HG02981 (cell line): ENCODE results near the gene NUDT13.
A peak's percentile ranks its signal among the peaks of the same experiment; 100 is the strongest.

Experiments used
- ATAC-seq: cut with Tn5 transposase; IDR thresholded peaks from one replicate; pipeline ENCODE4 v1.9.1; 2021; ENCODE audit warnings: mild to moderate bottlenecking, moderate library complexity; ENCODE audit not compliant: unreplicated experiment

NUDT13 gene

GRCh38 chr10:73110345-73110849, at the start of gene NUDT13:
Gene NUDT13 (plus strand): TSS chr10:73110455. CDS start chr10:73114366, 3,911 bp downstream.
- ATAC-seq, result peak; percentile 63

GRCh38 chr10:73060738-73061635, 49.3 kb upstream of the NUDT13 start:
- ATAC-seq, result no peak

DNA sequence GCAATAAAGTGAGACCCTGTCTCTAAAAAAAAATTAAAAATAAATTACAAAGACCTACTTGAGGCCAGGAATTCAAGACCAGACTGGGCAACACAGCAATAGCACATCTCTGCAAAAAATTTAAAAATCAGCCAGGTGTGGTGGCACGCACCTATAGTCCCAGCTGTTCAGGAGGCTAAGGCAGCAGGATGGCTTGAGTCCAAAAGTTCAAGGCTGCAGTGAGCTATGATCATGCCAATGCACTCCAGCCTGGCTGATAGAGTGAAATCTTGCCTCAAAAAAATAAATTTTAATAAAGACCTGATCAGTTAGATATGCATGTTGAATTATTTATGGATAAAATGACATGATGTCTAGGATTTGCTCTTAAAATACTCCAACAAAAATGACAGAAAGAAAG, 48.5 kb upstream of the NUDT13 start:
- no peak for ATAC-seq

DNA sequence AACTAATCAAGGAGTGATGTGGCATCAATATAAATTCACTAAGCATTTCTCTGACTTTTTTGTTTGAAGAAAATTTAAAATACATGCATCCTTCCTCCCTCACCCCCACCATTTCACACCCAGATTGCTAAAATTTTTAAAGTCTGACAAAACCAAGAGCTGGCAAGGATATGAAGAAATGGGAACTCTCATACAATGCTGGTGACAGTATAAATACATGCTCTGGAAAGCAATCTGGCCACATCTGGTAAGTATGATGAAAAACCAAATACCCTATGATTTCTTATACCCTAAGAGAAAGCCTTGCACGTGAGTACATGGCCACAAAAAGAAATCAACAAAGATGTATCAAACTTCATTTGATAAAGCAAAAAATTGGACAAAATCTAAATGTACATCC, 44.8 kb upstream of the NUDT13 start:
- no peak for ATAC-seq

GRCh38 chr10:73073627-73074026, 36.6 kb upstream of the NUDT13 start:
- ATAC-seq, result no peak

- ATAC-seq, result no peak
These were observed 34.4 kb upstream of the NUDT13 start for GRCh38 chr10:73075829-73076228.

- no peak for ATAC-seq
These were observed 33.7 kb upstream of the NUDT13 start for GRCh38 chr10:73076360-73077183.

GRCh38 chr10:73079779-73080541, 30.3 kb upstream of the NUDT13 start:
- ATAC-seq, result peak; percentile 82

DNA sequence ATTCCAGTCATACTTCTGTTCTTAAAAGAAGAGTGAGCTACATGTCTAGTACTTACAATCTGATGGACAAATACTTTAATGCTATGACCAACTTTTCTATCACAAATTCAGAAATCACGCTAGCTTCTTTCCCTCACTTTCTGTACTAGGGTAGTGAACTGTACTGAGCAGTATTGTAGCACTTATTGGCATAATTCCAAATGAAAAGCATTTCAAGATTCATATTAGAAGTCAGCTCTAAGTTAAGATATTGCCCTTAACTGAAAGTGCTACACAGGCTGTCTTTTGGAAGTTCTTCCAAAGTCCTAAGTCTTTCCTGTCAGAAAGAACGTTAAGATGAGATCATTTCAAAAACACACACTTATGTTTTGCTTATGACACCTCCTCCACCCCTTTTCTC, 27.0 kb upstream of the NUDT13 start:
- no peak for ATAC-seq

DNA sequence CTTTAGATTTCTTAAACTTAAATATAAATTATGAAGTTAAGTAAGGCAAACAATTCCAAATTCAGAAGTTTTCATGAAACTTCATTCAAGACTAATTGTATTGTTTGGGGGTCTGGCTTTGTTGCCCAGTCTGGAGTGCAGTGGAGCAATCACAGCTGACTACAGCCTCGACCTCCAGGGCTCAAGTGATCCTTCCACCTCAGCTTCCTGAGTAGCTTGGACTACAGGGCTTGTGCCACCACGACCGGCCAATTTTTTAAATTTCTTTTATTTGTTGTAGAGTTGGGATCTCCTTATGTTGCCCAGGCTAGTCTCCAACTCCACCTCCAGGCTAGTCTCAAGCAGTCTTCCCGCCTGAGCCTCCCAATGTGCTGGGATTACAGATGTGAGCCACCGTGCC, 26.0 kb upstream of the NUDT13 start:
- ATAC-seq, result no peak

DNA sequence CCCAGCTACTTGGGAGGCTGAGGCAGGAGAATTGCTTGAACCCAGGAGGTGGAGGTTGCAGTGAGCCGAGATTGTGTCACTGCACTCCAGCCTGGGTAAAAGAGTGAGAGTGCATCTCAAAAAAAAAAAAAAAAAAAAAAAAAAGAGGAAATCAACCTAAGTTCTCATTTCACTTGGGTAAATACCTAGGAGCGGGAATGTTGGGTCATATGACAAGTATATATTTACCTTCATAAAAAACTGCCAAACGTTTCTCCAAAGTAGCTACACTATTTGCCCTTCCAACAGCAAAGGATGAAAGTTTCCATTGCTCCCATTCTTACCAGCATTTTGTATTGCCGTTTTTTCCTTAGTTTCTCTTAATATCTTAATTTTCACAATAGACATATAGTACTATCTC, 23.4 kb upstream of the NUDT13 start:
- no peak for ATAC-seq

- ATAC-seq, result no peak
These were observed 22.0 kb upstream of the NUDT13 start for GRCh38 chr10:73088304-73088703.

- ATAC-seq, result no peak
These were observed 17.4 kb upstream of the NUDT13 start for GRCh38 chr10:73092830-73093229.

DNA sequence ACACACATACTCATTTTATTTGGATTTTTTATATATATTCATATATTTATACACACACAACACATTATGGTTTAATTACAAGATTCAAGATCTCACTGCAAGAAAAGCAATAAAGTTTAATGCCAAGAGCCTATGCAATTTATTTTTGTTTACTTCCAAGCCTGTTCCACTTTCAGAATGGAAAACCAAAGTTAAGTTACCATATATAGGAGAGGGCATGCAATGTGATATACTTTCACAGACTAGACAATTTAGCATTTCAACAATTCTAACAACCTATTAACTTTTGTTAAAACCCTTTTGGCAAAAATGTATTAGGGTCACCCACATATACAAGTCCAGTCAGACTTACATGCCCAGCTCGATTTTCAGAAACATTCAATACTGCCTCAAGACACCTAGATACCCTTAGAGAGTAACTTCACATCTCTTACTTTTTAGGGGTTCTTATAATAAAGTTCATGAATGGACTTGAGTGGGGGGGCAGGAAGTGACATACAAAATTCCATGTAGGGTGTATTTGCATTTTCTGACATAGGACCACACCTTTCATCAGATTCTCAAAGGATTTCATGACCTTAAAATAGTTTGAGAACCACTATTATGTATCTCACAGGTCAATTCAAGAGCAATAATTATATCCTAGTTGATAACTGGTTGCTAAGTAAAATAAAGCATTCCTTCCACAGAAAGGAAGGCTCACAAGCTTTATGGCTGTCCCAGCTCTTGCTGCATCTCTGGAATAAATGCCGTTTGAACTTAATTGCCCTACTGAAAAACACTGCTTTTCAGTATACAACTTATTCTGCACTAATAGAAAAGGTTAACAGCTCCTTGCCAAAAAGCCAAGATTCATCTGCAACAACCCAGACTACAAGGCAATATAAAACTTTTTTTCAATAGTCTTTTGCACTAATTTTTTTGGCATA, 16.1 kb upstream of the NUDT13 start:
- no peak for ATAC-seq

GRCh38 chr10:73094986-73095480, 15.2 kb upstream of the NUDT13 start:
- no peak for ATAC-seq

GRCh38 chr10:73095481-73096021, 14.7 kb upstream of the NUDT13 start:
- ATAC-seq, result no peak

DNA sequence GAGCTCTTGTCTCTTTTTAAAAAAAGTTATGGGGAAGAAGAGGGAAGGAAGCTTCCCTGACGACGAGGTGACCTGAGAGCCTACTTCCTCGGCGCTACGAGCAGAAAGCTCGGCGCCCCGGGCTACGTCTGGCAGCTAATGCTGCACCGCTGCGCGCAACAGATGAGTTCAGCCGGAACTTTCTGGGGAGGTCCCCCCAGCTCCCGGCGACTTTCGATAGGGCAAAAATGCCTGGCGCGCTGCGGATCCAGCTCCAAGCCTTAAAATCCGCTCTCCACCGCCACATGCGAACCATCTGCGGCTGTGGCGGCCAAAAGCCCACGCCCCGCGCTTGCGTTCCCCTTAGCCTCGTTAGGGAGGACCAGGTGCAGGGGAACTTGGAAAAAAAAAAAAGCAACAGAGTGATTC, 14.2 kb upstream of the NUDT13 start:
- ATAC-seq, result peak; percentile 29

DNA sequence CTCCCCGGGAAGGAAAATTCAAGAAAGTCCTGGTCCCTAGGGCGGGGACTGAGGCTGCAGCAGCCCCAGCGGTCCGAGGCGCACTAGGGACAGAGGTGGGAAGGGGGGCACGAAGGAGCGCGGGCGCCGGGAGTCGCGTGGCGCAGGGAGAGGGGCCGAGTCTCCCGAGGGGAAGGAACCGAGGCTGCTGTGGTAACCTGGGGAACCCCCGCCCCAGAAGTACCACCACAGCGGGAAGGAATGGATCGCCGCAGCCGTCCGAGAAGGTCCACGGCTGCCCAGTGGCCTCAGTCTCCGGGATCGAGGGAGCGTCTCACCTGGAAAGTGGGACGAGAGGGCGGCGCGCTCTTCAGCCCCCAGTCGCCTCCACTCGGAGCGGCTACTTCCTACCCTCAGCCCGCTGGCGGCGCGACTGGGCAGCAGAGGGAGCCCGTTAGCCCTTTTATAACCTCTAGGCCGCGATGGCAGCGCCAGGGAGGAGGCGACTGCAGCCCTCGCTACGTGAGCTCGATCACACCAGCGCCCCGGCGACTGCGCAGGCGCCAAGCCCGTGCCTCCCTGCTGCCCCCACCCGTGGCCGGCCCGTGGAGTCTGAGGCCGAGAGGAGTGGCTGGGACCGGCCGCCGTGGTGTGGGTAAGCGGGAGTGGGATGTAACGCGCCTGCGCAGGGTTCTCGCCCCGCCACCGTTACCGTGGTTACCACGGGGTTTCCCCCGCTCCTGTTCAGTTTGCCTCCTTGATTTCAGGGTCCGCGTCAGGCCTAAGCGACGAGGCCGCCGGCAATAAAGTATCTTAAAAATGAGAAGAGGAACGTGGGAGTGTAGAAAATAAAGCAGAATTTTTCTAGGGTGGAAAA, 13.6 kb upstream of the NUDT13 start, which contains the start of gene P4HA1:
Gene P4HA1, minus strand, starts transcription at position 418 of the 856 bp plus-strand sequence. CDS start 21,983 bp downstream, outside the sequence.
- ATAC-seq, result peak; percentile 82
